Activated CD4-positive, alpha-beta T cell treated with anti-CD3 and anti-CD28 coated beads, Interleukin-2, amount 50 U/mL, for 16 hours (primary cell): ENCODE measurements around the gene FKBP7.
"Not testable (repeated sequence)": the region's sequence is repeated elsewhere in the genome, so short reads cannot be mapped to it uniquely, and the experiment has no call there.

Experiments used
- DNase-seq: peaks from one replicate; pipeline ENCODE4 v3.0.0-alpha.2; 2020

Gene FKBP7

DNA sequence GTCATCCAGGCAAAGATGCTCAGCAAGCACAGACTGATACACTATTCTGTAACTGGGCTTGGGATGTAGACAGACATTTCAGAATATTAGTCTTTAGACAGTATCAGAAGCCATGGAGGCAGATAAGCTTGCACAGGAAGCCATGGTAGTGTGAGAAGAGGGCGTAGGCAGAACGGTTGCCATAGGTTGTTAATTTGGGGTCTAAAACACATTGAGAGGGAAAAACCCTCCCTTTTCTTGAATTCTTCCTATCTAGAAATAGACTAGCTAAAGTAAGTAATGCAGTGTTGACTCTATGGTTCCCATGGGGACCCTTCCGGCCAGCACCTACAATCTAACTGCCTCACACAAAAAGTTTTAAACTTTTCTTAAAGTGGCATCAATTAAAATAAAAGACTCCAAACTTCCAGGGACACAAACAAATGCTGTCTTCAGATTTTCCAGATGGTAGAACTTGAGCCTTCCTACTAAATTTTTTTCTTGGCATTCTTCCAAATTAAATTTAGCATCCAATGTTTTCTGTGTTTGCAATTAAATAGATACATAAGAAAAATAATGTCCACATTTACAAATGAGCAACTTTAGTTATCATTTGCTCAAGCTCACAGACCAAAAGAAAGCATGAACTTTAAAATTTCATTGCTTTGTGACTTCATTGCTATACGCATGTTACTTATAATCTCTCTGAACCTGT, 29.3 kb downstream of the FKBP7 start:
- DNase-seq, result no peak

GRCh38 chr2:178441426-178441825, 37.0 kb downstream of the FKBP7 start:
- DNase-seq, result no peak

DNA sequence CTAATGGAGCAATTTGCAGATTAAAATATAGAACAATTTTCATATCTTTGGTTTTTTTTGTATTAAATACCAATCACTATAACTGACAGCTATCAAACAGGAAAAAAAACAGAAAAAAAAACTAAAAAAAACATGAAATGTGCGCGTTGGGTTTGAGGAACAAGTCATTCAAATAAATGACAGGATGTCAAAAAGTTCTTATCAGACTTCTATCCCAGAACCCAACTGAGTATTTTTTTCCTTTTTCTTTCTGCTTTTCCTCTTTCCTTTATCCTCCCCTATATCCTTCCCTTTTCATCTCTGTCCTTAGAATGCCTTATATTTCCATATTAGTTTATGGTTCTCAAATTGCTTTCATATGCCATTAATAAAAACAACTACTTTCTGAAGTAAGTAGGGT, 41.7 kb downstream of the FKBP7 start:
- no peak for DNase-seq

GRCh38 chr2:178429336-178429735, 49.1 kb downstream of the FKBP7 start:
- DNase-seq, result no peak

GRCh38 chr2:178428396-178428806, 50.0 kb downstream of the FKBP7 start:
- no peak for DNase-seq

DNA sequence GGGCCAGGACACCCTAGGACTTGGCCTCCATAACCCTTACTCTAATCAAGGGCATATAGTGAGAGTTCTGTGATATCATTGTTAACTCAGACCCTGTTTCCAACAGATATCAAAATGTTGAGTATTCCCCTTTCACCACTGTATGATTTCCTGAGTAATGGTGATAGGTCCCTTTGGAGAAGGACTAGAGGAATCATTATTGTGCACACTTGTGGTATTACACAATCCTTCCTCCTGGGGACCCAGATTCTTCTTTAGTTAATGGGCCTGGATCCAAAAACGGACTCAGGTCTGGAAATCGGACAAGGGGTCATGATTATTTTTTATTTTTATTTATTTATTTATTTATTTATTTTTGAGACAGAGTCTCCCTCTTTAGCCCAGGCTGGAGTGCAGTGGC, 50.9 kb downstream of the FKBP7 start:
- DNase-seq, result no peak

DNA sequence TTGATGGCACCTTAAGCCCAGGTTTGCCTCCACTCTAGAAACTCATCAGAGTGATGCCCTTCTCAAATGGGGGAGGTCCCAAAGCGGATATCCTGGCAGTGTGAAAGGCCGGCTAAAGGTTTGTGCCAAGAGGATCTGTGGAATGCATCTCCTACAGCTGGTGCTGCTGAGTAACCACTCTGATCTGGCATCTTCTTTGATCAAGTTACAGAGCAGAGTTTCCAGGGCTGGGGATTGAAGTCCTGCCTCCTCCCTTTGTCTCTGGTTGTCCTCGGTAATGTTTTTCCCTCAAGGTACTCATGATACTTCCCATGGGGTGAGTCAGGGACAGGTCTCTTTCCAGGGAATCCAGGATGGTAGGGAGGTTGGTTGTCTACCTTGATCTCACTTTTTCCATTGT, 52.0 kb downstream of the FKBP7 start:
- no peak for DNase-seq

- no peak for DNase-seq
These were observed 53.1 kb downstream of the FKBP7 start for GRCh38 chr2:178425255-178425827.

DNA sequence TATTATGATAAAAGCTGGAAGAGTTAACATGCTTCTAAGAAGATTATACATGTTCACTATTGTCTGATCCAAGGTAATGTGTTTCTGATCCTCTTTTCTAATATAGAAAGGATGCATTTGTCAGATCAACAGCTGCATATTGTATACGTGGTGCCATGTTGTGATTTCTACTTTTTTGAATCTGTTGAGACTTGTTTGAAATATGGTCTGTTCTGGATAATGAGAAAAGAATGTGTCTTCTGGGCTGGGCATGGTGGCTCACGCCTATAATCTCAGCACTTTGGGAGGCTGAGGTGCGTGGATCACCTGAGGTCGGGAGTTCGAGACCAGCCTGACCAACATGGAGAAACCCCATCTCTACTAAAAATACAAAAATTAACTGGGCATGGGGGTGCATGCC, 54.7 kb downstream of the FKBP7 start:
- not testable (repeated sequence) for DNase-seq

- no peak for DNase-seq
These were observed 56.3 kb downstream of the FKBP7 start for GRCh38 chr2:178422097-178422496.

- DNase-seq, result no peak
These were observed 57.9 kb downstream of the FKBP7 start for GRCh38 chr2:178420463-178420999.

DNA sequence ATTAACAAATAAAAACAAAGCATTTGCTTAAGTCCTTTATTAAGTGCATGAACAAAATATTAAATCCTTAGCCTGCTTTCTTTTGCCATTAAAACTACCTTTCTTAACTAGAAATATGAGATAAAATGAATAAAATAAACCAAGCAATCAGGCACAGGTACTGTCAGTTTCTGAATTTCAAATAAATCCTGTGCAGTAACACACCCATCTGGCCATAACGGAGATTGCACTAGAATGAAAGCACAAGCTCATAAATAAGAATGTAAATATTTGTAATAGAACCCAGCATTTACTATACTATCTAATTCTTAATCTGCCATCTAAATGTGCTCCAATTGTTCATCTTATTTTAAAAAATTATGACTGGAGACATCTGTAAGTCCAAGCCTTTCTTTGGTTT, 59.3 kb downstream of the FKBP7 start:
- no peak for DNase-seq

DNA sequence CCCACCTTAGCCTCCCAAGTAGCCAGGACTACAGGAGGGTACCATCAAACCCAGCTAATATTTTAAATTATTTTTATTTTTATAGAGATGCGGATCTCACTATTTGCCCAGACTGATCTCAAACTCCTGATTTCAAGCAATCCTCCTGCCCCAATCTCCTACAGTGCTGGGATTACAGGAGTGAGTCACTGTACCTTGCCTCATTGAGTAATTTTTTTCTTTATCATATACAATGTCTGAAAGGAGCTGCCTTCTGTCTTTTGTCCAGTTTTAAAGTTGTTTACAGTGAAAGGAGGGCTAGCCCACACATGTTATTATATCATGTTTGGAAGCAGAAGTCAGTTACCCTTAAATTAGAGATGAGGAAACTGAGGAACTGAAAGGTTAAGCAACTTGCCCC, 60.0 kb downstream of the FKBP7 start:
- DNase-seq, result no peak

- no peak for DNase-seq
These were observed 60.5 kb downstream of the FKBP7 start for GRCh38 chr2:178417916-178418315.

DNA sequence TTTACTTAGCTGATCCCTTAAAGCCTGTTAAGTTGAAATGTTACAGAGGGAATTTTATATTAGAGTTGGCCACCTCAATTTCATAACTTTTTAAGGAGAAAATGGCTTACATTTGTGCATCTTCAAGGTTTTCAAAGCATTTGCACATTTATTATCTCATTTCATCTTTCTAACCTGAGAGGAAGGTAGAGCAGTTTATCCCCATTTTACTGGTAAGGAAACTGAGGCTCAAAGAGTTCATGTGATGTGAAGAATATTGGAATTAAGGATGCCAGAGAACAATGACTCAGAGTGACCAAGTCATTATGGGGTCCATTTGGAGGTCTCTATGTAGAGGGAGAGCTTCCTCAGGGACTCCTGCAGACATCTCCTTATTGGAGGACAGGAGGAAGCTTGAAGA, 62.4 kb downstream of the FKBP7 start:
- no peak for DNase-seq

GRCh38 chr2:178414266-178415247, 63.8 kb downstream of the FKBP7 start:
- peak; percentile 96 for DNase-seq
